Activated CD8-positive, alpha-beta memory T cell treated with anti-CD3 and anti-CD28 coated beads for 24 hours (primary cell): ENCODE measurements around the gene NRG3.

ENCODE experiments used
- DNase-seq: peaks from one replicate; pipeline ENCODE4 v3.0.0-alpha.2; 2020

Gene NRG3

DNA sequence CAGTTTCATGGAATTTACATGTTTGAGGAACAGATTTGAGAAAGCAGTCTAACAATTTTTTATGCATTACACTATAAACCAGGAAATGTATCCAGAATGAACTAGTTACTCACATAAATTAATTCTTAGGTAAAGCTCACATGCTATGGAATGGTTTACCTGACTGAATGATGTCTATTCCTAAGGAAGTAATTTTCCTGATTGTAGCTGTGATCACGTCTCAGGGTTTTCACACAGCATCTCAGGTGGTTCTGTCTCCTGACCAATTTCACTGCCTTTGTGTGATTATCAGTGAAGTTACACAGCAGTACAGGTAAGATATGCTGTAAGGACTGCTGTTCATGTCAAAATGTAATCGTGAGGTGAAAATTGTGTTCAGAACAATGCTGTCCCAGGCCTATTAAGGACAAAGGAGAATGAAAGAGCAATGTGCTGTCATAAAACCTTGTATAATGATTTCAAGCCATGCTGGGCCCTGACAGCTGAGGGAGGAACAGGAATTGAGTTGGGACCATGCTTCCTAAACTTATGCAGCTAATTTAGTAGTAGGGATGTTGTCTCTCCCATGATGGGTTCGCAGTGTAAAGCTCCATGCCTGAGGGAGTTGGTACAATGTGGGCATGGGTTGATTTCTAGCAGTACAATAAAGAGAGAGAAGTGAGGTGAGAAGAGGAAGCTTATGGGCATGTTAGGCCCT, 631.8 kb downstream of the NRG3 start:
- DNase-seq: no peak

DNA sequence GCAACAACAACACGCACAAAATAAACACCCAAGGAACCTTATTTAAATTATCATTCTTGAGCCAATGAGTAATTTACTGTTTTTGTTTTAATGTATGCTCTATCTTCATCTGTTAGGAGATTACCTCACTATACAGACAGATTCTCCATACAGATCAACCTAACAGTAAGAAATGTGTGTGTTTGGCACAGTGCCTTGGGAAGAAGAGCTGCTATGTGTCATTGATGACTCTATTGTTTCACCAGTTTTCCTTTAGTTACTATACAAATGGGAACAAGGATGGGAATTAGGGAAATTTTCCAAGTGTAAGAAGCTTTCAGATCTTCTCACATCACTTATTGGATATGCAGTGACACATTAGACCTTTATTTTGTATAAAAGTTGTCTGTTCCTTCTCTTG, 640.3 kb downstream of the NRG3 start:
- DNase-seq: no peak

DNA sequence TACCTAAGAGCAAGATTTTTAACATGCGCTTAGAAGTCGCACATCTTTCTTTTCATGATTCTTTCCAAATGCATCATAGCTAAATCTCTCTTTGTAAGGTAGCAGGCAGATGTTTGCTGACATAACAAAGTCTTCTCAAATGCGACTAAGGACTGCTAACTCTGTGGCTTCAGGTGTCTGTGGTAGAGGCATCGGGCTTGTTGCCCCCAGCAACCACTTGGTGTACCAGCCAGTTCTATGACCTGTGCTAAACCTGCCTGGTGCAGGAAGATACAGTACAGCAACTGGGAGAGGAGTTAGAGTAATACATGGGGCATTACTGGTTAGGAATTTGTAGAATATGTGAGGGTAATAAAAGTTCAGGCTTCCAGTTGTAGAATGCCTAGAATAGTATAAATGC, 654.1 kb downstream of the NRG3 start:
- DNase-seq: no peak

- no peak for DNase-seq
Measured at GRCh38 chr10:82535457-82535856, 660.5 kb downstream of the NRG3 start.

DNA sequence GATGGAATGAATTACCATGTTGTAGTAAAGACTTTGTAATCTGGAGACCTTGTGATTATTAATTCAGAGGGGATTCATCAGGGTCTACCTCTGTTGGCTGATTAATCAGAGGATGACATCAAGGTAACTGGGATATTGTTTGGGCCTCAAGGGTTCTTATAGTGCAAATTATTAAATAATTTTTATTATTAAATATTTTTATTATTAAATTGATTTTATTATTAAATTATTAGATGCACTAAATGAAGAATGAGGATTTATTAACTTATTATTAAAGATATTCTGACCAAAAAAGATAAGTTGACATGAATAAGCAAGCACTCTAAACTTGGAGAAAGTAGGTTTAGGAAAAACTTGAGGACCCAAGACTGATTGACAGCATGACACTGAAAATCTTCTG, 661.7 kb downstream of the NRG3 start:
- DNase-seq: no peak

- DNase-seq: no peak
Measured at GRCh38 chr10:82538272-82538671, 663.3 kb downstream of the NRG3 start.

GRCh38 chr10:82543631-82544030, 668.6 kb downstream of the NRG3 start:
- no peak for DNase-seq

DNA sequence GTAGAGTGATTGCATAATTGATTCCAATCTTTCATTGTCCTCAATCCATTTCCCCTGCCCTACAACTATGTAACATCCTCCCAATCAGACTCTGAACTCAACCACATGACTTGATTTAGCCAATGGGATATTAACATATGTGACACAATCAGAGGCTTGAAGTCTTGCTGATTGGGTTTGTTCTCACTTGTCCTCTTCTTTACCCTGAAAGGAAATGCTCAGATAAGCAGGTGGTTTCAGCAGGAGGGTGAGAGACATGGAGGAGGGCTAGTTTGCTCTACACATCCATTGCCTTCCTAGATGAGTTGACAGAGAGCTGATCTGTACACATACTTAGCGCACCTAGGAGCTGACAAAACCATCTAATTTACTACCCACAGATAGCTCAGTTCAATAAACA, 669.4 kb downstream of the NRG3 start:
- no peak for DNase-seq

DNA sequence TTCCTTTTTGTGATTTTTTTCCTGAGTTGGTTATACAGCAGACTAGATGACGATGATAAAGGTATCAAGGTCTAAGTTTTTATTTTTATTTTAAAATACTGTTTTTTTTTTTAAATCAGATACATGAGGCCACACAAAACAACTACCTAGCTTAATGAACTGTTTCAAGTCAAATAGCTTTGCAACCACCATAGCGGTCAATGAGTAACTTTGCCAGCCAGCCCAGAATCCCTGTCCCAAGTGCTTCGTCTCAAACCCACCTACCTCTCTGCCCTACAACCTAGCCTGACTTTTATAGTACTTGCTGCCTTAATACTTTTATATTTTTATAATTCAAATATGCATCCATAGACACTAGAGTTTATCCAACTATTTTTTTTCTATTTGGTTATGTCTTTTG, 676.5 kb downstream of the NRG3 start:
- DNase-seq: no peak

DNA sequence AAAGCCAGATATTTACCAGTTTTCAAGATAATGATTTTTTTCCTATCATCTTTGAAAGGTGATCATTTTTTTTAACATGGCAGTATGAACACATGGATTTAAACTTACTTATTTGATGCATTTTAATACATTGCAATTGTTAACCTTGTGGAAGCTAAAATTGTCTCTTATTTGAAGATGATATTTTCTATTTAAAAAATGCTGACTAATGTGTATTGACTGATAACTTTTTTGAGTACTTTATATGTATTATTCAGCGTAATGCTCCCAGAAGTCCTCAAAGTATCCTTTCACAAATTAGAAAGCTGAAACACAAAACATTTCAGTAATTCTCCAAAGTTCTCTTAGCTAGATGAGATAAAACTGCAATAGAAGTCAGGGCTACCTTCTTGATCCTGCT, 677.3 kb downstream of the NRG3 start:
- DNase-seq: no peak

GRCh38 chr10:82554381-82554780, 679.4 kb downstream of the NRG3 start:
- no peak for DNase-seq

DNA sequence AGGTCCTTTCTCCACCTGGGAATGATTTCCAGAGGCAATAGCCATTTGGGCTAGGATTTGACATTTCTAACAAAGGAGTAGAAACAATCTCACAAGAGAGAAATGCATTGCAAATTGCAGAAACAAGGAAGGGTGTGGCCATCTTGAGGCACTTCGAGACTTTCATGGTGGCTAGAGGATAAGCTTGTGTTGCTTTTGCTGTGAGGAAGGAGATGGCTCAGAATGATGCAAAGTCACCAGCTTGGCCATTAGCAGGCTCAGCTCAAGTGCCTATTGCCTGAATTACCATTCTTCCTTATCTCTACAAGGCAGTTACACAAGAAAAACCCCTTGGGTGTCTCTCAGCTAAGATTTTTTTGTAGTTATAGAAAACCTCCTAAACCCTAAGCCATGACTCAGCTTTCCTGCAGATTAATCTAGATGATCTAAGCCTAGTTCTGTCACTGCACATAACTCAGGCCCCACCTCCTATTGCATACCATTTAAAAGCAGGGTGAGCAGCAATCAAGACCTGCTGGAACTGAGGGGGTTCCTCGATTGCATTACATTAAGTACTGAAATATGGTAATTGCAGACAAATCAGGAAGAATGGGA, 683.1 kb downstream of the NRG3 start:
- no peak for DNase-seq

DNA sequence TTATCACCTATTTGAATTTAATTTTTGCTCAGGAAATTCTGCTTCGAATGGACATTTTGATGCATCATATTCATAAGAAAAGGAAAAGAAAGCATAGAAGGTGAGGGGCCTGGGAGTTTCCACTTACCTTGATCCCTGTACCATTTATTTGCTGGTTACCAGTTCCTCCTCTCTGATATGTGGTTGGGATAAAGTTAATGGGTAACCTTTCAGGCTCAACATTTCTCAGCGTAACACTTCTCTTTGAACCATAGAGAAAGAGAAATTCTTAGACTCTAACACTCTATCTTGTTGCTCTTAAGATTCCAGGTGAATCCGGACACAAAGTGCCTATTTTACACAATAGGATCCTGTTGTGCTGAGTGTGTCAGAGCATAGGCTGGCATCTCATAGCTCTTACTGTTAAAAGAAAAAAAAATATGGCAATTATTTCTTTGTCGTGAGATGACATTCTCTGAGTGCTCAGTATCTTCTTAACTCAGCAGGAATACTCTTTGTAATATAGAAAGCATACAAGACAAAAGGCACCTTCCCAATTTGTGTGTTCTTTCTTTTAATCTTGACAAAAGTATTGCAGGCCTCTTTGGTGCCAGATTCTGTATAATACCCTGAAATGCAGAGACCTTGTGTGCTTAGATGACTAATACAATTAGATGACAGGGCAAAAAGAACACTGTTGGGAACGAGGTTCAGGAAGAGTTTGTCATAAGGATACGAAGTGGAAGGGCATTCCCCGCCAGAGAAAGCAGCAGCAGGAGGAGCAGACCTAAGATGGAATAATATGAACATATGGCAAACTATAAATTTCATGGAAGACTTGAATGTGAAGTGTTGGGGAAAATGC, 689.6 kb downstream of the NRG3 start:
- DNase-seq: no peak

DNA sequence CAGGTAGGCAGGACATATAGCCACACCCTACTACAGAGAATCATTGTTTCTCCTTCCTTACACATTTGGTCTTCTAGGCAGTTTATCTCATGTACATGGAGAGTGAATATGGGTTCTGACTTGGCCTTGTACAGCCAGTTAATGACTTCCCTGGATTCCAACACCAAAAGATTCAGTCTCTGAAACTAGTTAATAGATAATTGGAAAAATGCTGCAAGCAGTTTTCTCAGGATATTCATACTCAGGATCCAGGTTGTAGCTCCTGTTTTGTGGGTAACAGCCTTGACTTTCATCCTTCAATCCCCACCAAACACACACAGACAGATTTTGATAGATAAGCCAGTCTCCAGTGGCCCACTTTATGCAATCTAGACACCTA, 690.2 kb downstream of the NRG3 start:
- DNase-seq: no peak

GRCh38 chr10:82572744-82573143, 697.8 kb downstream of the NRG3 start:
- DNase-seq: no peak

DNA sequence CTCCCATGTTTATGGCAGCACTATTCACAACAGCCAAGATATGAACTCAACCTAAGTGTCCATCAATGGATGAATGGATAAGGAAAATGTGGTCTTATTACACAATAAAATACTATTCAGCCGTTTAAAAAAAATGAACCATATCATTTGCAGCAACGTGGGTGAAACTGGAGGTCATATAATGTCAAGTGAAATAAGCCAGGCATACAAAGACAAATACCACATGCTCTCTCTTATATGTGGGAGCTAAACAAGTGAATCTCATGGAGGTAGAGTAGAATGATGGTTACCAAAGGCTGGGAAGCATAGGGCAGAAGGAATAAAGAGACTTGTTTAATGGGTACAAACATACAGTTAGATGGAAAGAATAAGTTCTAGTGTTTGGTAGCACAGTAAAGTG, 699.1 kb downstream of the NRG3 start:
- DNase-seq: no peak

DNA sequence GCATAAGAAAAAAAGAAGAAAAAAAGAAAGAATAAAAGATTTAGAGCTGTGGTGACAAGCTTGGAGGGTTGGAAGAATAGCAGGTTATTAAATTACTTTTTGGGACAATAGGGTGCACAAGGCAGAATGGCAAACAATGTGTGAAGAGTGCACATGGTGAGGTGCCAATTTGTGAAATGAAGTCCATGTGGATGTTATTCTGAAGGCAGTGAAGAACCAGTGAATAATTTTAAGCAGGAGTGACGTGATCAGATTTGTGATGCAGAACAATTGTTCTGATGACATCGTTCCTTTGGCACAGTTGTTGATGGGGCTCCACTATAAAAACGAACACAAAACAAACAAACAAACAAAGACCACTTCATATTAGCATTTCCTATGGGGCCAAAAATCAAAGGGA, 700.3 kb downstream of the NRG3 start:
- no peak for DNase-seq

GRCh38 chr10:82576093-82576492, 701.1 kb downstream of the NRG3 start:
- DNase-seq: no peak

DNA sequence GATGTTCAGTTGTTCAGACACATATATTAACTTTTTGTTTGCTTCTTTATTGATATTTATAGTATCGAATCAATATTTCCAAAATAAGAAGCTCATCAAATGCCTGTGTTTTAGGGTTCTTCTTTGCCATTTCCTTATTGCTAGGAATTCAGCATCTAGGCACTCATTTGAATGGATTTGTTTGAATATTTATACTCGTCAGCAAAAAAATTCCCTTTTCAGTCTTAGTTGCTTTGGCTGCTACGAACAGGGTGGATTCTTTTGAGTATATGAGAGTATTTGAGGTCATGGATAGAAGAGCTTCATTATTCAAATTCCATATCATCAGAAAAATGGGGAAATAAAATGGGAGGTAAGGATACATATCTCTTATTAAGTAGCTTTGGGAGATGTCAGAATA, 706.9 kb downstream of the NRG3 start:
- DNase-seq: no peak

DNA sequence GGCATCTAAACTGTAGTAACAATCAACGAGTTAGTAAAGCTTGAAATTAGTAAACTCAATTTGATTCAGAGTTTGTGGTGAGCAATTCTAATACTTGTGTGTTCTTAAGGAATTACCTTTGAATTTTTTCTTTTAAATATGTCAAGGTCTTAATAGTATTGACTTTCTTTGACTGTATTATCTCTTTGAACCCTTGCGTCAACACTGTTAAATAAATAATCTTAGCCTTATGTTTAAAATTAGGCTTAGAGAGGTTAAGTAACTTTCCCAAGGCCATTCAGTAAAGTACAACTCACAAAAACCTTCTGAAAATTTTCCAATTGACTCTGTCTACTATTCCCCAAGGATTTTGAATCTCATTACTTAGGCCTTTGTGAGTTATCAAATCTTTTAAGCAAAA, 716.4 kb downstream of the NRG3 start:
- DNase-seq: no peak

- DNase-seq: no peak
Measured at GRCh38 chr10:82597840-82598239, 722.8 kb downstream of the NRG3 start.

DNA sequence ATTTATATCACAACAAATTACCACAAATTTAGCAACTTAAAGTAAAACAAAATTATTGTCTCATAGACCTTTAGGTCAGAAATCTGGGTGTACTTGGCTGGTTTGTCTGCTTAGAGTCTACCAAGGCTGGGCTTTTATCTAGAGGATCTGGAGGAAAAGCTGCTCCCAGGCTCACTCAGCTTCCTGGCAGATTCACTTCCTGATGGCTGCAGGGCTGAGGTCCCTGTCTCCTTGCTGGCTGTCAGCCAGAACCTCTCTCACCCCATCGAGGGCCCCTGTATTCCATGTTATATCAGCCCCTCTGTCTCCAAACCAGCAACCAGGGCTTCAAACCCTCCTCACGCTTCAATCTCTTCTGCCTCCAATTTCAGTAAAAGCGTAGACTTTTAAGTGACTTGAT, 734.9 kb downstream of the NRG3 start:
- no peak for DNase-seq

DNA sequence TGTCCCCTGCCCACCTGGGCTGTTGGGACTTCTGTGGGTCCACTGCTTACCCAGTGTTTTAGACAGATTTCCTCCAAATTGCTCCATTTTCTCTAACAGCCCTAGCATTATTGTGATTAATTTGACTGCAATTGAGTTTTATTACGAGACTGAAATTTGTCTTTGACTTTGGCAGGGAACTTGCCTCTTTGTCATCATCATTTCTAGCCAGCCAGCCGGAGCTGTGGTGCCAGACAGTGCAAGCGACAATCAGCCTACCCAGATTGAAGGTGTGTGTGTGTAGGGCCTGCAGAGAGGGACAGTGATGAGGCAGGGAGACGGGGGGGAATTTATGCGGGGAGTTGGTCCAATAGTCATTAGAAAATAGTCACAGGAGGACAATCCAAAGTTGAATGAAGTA, 743.0 kb downstream of the NRG3 start:
- no peak for DNase-seq

- no peak for DNase-seq
Measured at GRCh38 chr10:82621680-82622079, 746.7 kb downstream of the NRG3 start.
